A549 (cell line): ENCODE measurements around the gene VDAC1.

Experiments used
- CTCF ChIP-seq: fragments of >200 bp; sonication (Bioruptor Twin); formaldehyde crosslinking; IDR thresholded peaks from 3 replicates; pipeline ENCODE4 v1.5.1; 2016
- MAZ ChIP-seq: fragments of 150-350 bp; IDR thresholded peaks from 2 replicates; pipeline ENCODE4 v1.6.1; 2014; ENCODE audit warnings: antibody characterized with exemption, low read depth, low read length, borderline replicate concordance

GRCh38 chr5:133995883-133996563 lies 8.8 kb downstream of the VDAC1 start:
- TF ChIP-seq CTCF (no peak), MAZ (no peak)
